Hepatocyte (in vitro differentiated cells): ENCODE data around the gene KAZALD1.

Experiments
- EZH2phosphoT487 ChIP-seq: fragments of 200-600 bp; sonication (generic); IDR thresholded peaks from one replicate; pipeline ENCODE4 v1.6.1; 2018; ENCODE audit warnings: antibody characterized with exemption, mild to moderate bottlenecking, low read depth, moderate library complexity; ENCODE audit not compliant: unreplicated experiment, severe bottlenecking
- TF ChIP-seq, protein P1 (sequence below): fragments of 200-600 bp; sonication (generic); IDR thresholded peaks from 2 replicates; pipeline ENCODE4 v1.5.1; 2016; ENCODE audit warnings: antibody characterized with exemption, mild to moderate bottlenecking; ENCODE audit not compliant: poor library complexity

DNA sequence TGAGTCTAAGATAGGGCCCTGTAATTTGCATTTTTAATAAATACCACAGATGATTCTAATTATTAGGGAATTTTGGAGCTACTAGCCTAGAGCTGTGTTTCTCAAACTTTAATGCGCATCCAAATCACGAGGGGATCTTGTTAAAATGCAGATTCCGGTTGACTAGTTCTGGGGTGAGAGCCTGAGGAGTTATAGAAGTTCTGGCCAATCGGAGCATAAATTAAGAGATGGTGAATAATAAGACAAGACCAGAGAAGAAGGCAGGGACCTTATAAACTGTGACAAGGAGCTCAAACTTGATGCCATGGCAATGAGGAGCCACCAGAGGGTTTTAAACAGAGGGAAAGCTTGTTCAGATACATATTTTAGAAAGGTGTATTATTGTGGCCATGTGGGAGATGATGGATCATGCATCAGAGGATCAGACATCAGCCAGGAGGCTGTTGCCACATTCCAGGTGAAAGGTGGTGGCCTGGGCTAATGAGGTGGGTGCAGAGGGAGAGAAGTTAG, 39.6 kb downstream of the KAZALD1 start:
- TF ChIP-seq, protein P1, sequence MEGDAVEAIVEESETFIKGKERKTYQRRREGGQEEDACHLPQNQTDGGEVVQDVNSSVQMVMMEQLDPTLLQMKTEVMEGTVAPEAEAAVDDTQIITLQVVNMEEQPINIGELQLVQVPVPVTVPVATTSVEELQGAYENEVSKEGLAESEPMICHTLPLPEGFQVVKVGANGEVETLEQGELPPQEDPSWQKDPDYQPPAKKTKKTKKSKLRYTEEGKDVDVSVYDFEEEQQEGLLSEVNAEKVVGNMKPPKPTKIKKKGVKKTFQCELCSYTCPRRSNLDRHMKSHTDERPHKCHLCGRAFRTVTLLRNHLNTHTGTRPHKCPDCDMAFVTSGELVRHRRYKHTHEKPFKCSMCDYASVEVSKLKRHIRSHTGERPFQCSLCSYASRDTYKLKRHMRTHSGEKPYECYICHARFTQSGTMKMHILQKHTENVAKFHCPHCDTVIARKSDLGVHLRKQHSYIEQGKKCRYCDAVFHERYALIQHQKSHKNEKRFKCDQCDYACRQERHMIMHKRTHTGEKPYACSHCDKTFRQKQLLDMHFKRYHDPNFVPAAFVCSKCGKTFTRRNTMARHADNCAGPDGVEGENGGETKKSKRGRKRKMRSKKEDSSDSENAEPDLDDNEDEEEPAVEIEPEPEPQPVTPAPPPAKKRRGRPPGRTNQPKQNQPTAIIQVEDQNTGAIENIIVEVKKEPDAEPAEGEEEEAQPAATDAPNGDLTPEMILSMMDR = no peak
- TF ChIP-seq EZH2phosphoT487 = no peak
